ENCODE data around the gene CCDC69.

- TF ChIP-seq CTCF (IDR thresholded peaks at IDR 0.05): no peak
- no peak for TF ChIP-seq POLR2A (IDR thresholded peaks at IDR 0.05)
These were observed 25.0 kb downstream of the CCDC69 start for GRCh38 chr5:151198861-151199260.
